ENCODE measurements around the gene MBD4. TPM values are rescaled to one million over a fixed set of nuclear protein-coding genes. Genes with fewer than 3 reads are reported as not detected.

The MBD4 gene
- total RNA-seq, 1 experiment from 2014 or later: 15.7 TPM

- ChIA-PET RAD21 (ENCODE audit: low non-redundant PET in 1 of 2, low total read pairs in 2 of 2, uncharacterized antibody in 2 of 2, unreplicated experiment in 2 of 2) (no interaction called here), POLR2A (no interaction called here), CTCF (no interaction called here)
- H3K9me3 ChIP-seq (ENCODE audit: control insufficient read depth in 1 of 2, insufficient read depth in 1 of 2, low read depth in 1 of 2, low read length in 2 of 2): no peaks in the 10 kb centered on the region
- DNase-seq (ENCODE audit: low read depth, low spot score) (no peak), ATAC-seq (no peak)
- intact Hi-C loops (cut with micrococcal nuclease): no loop called here
- no peaks in the 10 kb centered on the region for H3K79me2 ChIP-seq (ENCODE audit: insufficient read depth, low read length)
- H3K9me2 ChIP-seq (ENCODE audit: insufficient read depth): no peaks in the 10 kb centered on the region
- H3K36me3 ChIP-seq (ENCODE audit: control insufficient read depth in 1 of 2, insufficient read depth in 2 of 2, low read length in 2 of 2): no peaks in the 10 kb centered on the region
- no peak overlapping the region for H2AFZ ChIP-seq (ENCODE audit: low read depth, low read length, poor library complexity, severe bottlenecking)
- H3K9ac ChIP-seq (ENCODE audit: low read length): no peak overlapping the region
- H3K27ac ChIP-seq (ENCODE audit: low read depth, low read length): no peak overlapping the region
- no peak for TF ChIP-seq SP1 (IDR thresholded peaks at IDR 0.05; ENCODE audit: low read depth)
- TF ChIP-seq CTCF (IDR thresholded peaks at IDR 0.05 in 2 of 3, conservative IDR thresholded peaks at IDR 0.05 in 1 of 3; ENCODE audit: borderline replicate concordance in 1 of 3, insufficient read depth in 1 of 3, low read depth in 2 of 3, low read length in 2 of 3): no peak
- no peak for TF ChIP-seq EGR1 (IDR thresholded peaks at IDR 0.05; ENCODE audit: low read depth)
- no peak for TF ChIP-seq MAX (IDR thresholded peaks at IDR 0.05)
- no peak for TF ChIP-seq SRF (IDR thresholded peaks at IDR 0.05; ENCODE audit: low read depth)
- no TSS peak for BruUV-seq (replicated peaks)
- H3K4me3 ChIP-seq (replicated peaks in 1 of 2; ENCODE audit: low read depth in 1 of 2, low read length in 2 of 2): no peak overlapping the region
- peaks cover 3% of the 10 kb centered on the region; the same call in 1 of the 2 replicates for H3K27me3 ChIP-seq (ENCODE audit: insufficient read depth, low read length)
- no peak overlapping the region for H3K4me2 ChIP-seq (ENCODE audit: low read length)
- H3K4me1 ChIP-seq (ENCODE audit: control insufficient read depth in 1 of 2, insufficient read depth in 2 of 2, low read length in 2 of 2): peaks cover 0 to 5% of the 10 kb centered on the region in 2 experiments; a peak in 1 of 4 replicates
- H4K20me1 ChIP-seq (ENCODE audit: insufficient read depth): no peaks in the 10 kb centered on the region
Observed at GRCh38 chr3:129412542-129413198, 27.1 kb downstream of the MBD4 start.

GRCh38 chr3:129410971-129411370 is 28.8 kb downstream of the MBD4 start:
- ChIA-PET RAD21 (ENCODE audit: low non-redundant PET in 1 of 2, low total read pairs in 2 of 2, uncharacterized antibody in 2 of 2, unreplicated experiment in 2 of 2) (no interaction called here), POLR2A (no interaction called here), CTCF (no interaction called here)
- no peaks in the 10 kb centered on the region for H3K36me3 ChIP-seq (ENCODE audit: control insufficient read depth in 1 of 2, insufficient read depth in 2 of 2, low read length in 2 of 2)
- no peaks in the 10 kb centered on the region for H3K9me2 ChIP-seq (ENCODE audit: insufficient read depth)
- H4K20me1 ChIP-seq (ENCODE audit: insufficient read depth): no peaks in the 10 kb centered on the region
- H3K27ac ChIP-seq (ENCODE audit: low read depth, low read length): no peak overlapping the region
- no peaks in the 10 kb centered on the region for H3K9me3 ChIP-seq (ENCODE audit: control insufficient read depth in 1 of 2, insufficient read depth in 1 of 2, low read depth in 1 of 2, low read length in 2 of 2)
- H3K4me1 ChIP-seq (ENCODE audit: control insufficient read depth in 1 of 2, insufficient read depth in 2 of 2, low read length in 2 of 2): peaks cover 0 to 5% of the 10 kb centered on the region in 2 experiments; a peak in 1 of 4 replicates
- no peak overlapping the region for H3K9ac ChIP-seq (ENCODE audit: low read length)
- no peak overlapping the region for H3K4me2 ChIP-seq (ENCODE audit: low read length)
- BruUV-seq (replicated peaks): no TSS peak
- intact Hi-C loops (cut with micrococcal nuclease): no loop called here
- H3K4me3 ChIP-seq (replicated peaks in 1 of 2; ENCODE audit: low read depth in 1 of 2, low read length in 2 of 2): no peak overlapping the region
- no peaks in the 10 kb centered on the region for H3K79me2 ChIP-seq (ENCODE audit: insufficient read depth, low read length)
- no peak for DNase-seq (ENCODE audit: low read depth, low spot score)
- ATAC-seq: no peak
- H3K27me3 ChIP-seq (ENCODE audit: insufficient read depth, low read length): peaks cover 3% of the 10 kb centered on the region; the same call in 1 of the 2 replicates
- no peak overlapping the region for H2AFZ ChIP-seq (ENCODE audit: low read depth, low read length, poor library complexity, severe bottlenecking)
- TF ChIP-seq RAD21 (IDR thresholded peaks at IDR 0.05; ENCODE audit: low read depth): no peak
- no peak for TF ChIP-seq SP1 (IDR thresholded peaks at IDR 0.05; ENCODE audit: low read depth)
- no peak for TF ChIP-seq TCF7L2 (IDR thresholded peaks at IDR 0.05; ENCODE audit: borderline replicate concordance, extremely low read depth, insufficient read depth, insufficient read length)
- no peak for TF ChIP-seq FOSL1 (IDR thresholded peaks at IDR 0.05; ENCODE audit: low read depth)
- no peak for TF ChIP-seq POLR2A (IDR thresholded peaks at IDR 0.05; ENCODE audit: borderline replicate concordance, extremely low read depth, insufficient read depth, insufficient read length)
- no peak for TF ChIP-seq CBX3 (IDR thresholded peaks at IDR 0.05; ENCODE audit: low read depth)
- TF ChIP-seq ATF3 (IDR thresholded peaks at IDR 0.05): no peak
- no peak for TF ChIP-seq ZFX (IDR thresholded peaks at IDR 0.05)
- TF ChIP-seq CEBPB (IDR thresholded peaks at IDR 0.05; ENCODE audit: low read depth): no peak
- no peak for TF ChIP-seq ZNF274 (IDR thresholded peaks at IDR 0.05; ENCODE audit: low read depth, low read length)
- TF ChIP-seq EGR1 (IDR thresholded peaks at IDR 0.05; ENCODE audit: low read depth): no peak
- no peak for TF ChIP-seq CTCF (IDR thresholded peaks at IDR 0.05 in 2 of 3, conservative IDR thresholded peaks at IDR 0.05 in 1 of 3; ENCODE audit: borderline replicate concordance in 1 of 3, insufficient read depth in 1 of 3, low read depth in 2 of 3, low read length in 2 of 3)
- no peak for TF ChIP-seq ELF1 (IDR thresholded peaks at IDR 0.05; ENCODE audit: borderline replicate concordance, low read depth)

Data from HCT116 (cell line).